Renal cortical epithelial cell (primary cell): ENCODE measurements around the gene WNT3A. TPM values are rescaled to one million over a fixed set of nuclear protein-coding genes. Genes with fewer than 3 reads are reported as not detected.

Experiments
- DNase-seq: peaks from one replicate; pipeline ENCODE4 v3.0.0-alpha.2; 2011; ENCODE audit warnings: low read depth
- total RNA-seq: library from RNA; depleted of rRNA; stranded (reverse); fragments of >200 nt; gene quantifications from 2 replicates; pipeline ENCODE4 v1.2.3, GENCODE V29; 2014

Gene WNT3A
- total RNA-seq, 1 donor from 2014 or later: not detected

DNA sequence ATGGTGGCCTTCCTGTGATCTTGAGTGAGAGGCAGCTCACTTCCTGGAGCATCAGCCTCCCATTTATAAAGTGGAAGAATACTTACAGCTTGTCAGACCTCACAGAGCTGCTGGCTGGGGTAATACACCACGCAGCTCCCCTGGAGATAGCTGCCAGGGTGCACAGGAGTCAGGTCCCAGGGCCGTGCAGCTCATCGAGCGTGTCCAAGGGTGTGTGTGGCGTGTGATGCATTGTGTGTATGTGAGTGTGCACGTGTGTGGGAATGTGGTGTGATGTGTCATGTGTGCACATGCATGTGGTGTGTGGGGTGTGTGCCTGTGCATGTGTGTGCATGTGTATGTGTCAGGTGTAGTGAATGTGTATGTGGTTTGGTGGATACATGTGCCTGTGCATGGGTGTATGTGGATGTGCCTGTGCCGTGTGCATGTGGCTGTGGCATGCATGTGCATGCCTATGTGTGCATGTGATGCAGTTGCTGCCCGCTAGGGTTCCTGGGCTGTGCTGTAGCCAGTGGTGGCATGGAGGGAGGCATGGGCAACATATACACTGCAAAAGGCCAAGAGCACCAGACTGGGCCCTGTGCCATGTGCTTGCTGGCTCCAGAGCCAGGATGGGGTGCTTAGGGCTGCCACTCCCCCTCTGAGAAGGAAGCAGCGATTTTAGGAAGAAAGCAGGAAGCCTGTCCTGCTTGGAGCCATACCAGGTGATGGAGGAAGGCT lies 24.6 kb downstream of the WNT3A start:
- DNase-seq: no peak

- DNase-seq: no peak
Observed at GRCh38 chr1:228032041-228032440, 25.2 kb downstream of the WNT3A start.

DNA sequence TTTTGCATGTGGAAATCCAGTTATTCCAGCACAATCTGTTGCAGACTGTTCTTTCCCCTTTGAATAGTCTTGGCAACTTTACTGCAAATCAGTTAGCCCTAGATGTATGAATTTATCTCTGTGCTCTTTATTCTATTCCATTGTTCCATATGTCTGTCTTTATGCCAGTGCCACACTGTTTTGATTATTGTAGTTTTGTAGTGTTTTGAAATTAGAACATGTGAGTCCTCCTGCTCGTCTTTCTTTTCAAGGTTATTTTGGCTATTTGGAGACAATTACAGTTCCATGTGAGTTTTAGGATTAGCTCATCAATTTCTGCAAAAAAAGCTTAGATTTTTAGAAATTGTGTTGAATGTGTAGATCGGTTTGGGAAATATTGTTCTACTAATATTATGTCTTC lies 26.6 kb downstream of the WNT3A start:
- no peak for DNase-seq

- DNase-seq: no peak
Observed at GRCh38 chr1:228034954-228035837, 28.4 kb downstream of the WNT3A start.

DNA sequence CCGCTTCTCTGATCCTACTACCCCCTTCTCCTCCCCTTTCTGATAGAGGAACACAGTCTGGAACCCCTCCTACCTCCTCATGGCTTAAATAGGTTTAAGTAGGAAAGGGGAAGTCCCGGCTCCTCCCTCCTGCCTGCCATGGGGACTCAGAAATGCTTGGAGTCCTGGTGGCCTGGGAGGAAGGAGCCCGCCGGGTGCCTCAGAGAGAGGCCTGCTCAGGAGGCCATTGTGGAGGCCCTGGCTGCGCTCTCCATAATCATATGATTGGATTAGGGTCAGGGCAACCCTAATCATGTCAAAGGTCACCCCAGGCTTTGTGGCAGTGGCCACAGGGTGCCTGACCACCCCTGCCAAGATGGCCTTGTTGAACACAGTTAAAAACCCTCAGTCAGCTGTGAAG lies 29.0 kb downstream of the WNT3A start:
- DNase-seq: no peak

- no peak for DNase-seq
Observed at GRCh38 chr1:228036701-228037231, 30.0 kb downstream of the WNT3A start.

DNA sequence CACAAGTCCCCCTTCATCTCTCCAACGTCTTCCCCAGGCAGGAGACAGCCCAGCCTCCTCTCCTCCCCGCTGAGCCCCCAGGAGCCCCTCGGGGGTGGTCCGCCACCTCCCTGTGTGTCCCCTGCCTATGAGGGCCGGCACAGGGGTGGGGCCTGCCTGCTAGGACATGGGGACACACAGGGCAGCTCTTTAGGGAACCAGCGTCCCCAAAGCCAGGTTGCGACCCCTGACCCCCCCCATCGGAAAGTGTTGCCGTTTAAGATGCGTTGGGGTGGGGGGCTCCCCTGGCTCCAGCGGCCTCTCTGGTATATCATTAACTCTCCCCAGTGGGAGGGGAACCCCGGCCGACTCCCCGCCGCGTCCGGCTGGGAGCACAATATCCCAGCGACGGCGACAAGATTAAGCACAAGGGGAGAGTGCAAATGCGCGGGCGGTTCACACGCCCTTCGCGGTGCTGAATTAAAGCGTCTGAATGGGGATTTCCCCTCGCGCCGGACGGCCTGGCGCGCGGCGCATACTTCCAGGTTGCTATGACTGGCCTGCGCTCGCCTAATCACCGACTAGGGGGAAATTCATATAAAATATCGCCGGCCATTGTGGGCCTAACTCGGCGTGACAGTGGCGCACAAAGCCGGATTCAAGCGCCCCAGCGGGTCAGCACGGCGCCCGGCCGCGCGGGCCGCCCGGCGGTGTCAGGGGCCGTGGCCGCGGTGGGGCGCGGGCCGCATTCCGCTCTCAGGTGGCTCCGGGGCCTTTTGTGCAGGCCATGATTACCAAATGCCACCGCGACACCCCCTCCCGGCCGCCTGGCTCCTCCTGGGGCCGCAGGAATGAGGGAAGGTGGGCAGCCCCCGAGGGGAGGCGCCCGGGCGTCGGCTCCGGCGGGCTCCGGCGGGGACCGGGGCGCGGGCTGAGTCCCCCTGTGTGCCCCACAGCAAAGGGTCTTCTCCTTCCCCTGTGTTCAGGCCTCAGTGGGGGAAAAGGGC lies 30.9 kb downstream of the WNT3A start:
- DNase-seq: peak; percentile 20

DNA sequence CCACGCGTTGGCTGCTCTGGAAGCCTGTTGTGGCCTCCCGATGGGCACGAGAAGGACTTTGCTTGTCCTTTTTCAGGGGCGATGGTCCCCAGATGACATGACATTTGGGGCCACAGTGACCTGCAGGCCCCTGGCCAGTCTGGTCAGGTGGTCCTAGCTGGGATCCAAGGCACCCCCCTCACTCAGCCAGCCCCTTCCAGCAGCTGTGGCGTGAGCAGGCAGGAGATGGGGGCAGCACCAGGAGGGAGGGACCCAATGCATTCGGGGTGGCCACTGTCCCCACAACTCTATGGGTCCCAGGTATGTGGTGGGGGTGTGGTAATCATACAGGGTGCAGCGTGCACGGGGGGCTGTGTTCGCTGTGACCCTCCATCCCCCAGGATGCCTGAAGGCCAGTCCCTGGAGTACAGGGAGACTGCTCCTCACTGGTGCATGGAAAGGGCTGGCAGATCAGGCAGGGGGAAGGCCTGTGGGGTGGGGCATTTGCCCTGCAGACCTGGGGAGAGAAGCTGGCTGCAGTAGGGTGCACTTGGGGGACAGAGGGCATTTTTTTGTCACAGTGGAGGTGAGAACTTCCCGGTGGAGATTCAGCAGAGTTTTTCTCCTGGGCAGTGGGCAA lies 31.7 kb downstream of the WNT3A start:
- DNase-seq: no peak

DNA sequence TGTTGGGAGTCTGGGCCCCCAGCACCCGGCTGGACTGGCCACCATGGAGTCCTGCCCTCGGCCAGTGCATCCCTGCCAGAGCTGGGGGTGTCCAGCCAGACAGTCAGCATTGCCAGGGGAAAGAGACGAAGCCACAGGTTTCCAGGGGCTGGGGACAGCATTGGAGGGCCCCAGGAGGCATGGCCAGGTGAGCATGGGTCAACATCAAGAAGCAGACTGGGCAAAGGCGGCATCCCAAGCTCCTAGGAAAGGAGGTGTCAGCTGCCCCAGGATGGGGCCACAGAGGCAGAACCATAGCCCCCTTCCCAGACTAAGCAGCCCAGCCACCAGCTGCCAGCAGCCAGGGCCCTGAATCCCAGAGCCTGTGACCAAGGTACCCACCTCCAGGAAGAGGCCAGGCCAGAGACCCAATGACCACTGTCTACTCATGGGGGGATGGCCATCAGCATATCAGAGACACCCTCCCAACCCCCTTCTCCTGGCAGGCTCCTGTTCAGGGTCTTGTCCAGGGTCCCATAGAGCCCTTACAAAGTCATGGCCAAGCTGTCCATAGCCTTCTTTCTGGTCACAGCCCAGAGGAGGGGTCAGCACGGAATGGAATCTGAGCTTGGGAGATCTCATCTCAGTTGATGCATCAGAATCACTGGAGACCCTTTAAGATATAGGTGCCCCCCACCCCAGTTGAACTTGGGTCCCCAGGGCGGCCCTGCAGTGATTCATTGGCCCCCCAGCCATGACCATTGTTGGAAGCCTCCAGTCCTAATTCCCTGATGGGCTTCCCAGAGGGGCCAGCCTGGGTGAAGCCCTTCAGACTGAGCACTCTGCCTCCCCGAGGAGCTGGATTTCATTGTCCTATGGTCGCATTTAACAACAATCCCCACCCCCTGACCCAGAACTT lies 32.5 kb downstream of the WNT3A start:
- DNase-seq: no peak

DNA sequence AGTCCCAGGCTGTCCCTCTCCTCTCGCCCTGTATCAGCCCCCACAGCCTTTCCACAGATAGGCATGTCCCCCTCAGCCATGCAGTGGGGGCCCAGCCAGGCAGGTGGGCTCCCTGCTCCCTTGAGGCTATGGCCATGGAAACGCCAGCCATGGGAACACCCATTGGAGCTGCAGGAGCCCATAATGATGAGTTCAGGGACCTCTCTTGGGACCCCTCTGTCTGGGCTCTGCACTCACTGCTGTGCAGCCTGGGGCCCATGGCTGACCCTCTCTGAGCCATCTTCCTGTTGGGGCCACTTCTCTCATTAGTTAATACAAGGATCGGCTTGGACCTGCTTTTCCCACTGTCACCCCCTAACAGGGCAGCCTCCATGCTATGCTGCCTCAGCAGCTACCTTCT lies 33.2 kb downstream of the WNT3A start:
- no peak for DNase-seq

GRCh38 chr1:228041316-228041715 lies 34.5 kb downstream of the WNT3A start:
- DNase-seq: no peak

DNA sequence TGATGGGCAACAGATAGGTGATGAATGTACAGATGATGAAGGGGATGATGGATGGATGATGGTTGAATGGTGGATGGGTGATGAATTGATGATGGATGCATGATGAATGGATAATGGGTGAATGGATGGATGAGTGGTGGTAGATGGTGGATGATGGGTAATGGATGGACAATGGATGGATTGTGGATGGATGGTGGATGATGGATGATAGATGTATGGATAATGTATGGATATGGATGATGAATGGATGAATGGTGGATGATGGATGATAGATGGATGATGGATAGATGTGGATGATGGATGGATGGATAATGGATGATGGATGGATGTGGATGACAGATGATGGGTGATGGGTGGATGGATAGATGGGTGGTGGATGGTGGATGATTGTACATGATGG lies 35.7 kb downstream of the WNT3A start:
- DNase-seq: no peak

DNA sequence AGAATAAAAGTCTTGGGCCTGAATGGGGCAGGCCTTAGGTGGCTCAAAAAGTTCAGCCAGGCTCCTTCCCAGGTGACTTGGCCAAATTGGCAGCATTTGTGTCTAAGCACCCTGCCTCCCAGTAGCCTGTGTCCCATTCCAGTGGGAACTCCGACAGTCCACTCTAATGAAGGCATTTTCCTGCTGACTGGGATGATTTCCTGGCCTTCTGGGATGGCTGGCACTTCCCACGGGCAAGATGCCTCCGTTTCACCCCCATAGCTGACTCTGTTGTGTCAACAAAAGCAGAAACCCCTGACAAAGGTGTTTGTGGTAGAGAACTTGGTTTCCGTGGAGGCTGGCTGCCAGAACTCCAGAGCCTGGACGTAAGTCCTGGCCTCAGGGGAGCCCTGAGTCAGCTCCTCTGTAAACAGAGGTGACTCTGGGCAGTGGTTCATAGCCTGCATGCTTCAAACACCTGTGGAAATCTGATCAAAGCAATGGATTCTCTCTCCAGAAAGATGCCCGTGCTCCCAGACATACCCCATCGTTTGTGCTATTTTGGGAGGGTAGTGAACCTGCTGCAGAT lies 36.6 kb downstream of the WNT3A start:
- DNase-seq: peak; percentile 73

- DNase-seq: no peak
Observed at GRCh38 chr1:228044961-228045360, 38.2 kb downstream of the WNT3A start.

DNA sequence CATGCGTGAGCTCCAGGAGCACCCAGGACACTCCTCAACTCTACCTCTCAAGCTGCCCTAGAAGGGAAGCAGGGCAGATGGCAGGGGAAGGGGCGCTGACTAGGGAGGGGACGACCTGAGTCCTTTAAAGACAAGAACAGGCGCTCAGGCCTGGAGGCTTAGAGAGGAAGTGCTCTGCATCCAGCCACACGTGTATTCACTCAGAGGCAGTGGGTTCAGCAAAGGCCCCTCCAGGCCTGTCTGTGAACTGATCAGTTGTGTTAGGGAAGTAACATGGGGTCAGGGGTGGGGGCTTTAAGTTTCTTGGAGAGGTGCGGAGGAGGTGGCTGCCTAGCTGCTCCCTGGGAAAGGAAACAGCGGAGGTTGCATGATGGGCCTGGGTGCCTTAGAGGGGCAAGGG lies 38.6 kb downstream of the WNT3A start:
- no peak for DNase-seq

DNA sequence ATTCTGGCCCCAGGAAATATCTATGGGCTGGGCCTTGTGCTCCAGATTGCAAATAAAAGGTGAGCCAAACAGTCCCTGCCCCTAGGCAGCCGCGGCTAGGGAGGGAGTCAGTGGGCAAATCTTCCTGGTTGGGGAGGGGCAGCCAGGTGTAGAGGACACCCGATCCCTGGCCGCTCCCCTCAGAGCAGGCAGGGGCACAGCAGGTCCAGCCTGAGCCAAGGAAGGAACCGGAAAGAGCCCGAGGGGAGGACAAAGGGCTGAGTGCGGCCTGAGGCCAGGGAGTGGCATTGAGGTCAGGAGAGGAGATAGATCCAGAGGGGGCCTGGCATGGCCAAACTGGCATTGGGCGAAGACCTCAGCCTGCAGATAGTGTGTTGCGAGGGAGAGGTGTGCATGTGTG lies 39.1 kb downstream of the WNT3A start:
- no peak for DNase-seq

- DNase-seq: no peak
Observed at GRCh38 chr1:228046421-228047182, 39.8 kb downstream of the WNT3A start.

DNA sequence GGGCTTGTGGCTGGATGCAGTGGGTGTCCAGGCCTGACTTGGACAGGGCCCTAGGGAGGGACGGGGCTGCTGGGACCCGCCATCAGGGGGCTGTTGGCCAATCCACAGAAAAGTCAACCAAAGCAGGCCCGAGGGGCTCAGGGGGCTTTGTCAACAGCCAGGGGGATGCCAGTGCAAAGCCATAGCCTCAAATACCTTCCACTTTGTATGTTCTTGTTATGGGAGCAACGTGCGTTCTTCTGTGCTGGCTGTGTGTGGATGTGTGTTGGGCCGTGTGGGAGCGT lies 40.3 kb downstream of the WNT3A start:
- DNase-seq: no peak

DNA sequence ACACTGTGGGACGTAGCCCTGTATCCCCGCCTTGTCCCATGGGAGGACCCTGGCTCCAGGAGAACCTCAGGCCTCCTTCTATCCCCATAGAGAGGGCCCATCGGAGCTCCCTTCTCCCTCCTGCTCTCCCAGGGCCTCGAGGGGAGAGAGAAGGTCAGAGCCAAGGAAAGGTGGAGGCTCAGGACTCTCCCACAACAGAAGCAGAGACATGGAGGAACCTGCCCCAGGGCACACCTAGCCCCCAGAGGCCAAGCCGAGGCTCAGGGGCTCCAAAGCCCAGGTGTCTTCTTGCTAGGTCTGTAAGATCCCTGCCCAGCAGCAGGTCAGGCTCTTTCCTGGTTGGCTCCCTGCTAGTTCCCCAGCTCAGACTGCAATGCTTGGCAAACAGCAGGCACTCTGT lies 41.3 kb downstream of the WNT3A start:
- DNase-seq: no peak
